Dermis microvascular lymphatic vessel endothelial cell (primary cell): ENCODE results near the gene TMBIM1. TPM values are rescaled to one million over a fixed set of nuclear protein-coding genes. Genes with fewer than 3 reads are reported as not detected.

Experiments
- total RNA-seq: library from RNA; depleted of rRNA; stranded (reverse); fragments of >200 nt; gene quantifications from 2 replicates; pipeline ENCODE4 v1.2.1, GENCODE V29; 2014

The TMBIM1 gene
- total RNA-seq, 1 donor from 2014 or later = 121 TPM

Other genes starting within 250 kb of the TMBIM1 start
- not detected in 2 replicates for gene RUFY4, start 223.2 kb downstream of the TMBIM1 start, total RNA-seq
- not detected in 2 replicates for gene CXCR2, start 166.5 kb downstream of the TMBIM1 start, total RNA-seq
- gene CXCR1, start 125.5 kb downstream of the TMBIM1 start, total RNA-seq = not detected in 2 replicates
- gene ARPC2, start 75.3 kb downstream of the TMBIM1 start, total RNA-seq = 256 and 269 TPM in 2 replicates
- gene GPBAR1, start 31.5 kb downstream of the TMBIM1 start, total RNA-seq = 0.13 TPM in 1 of 2 replicates, not detected in the other
- 126 and 132 TPM in 2 replicates for gene AAMP, start 22.4 kb downstream of the TMBIM1 start, total RNA-seq
- 19.8 and 26.9 TPM in 2 replicates for gene PNKD, start 22.0 kb downstream of the TMBIM1 start, total RNA-seq
- gene CATIP, start 64.4 kb upstream of the TMBIM1 start, total RNA-seq = not detected in 2 replicates
- gene SLC11A1, start 89.8 kb upstream of the TMBIM1 start, total RNA-seq = under 0.01 and 0.13 TPM in 2 replicates
- gene CTDSP1, start 107.4 kb upstream of the TMBIM1 start, total RNA-seq = 48.9 and 91.0 TPM in 2 replicates
- gene VIL1, start 126.6 kb upstream of the TMBIM1 start, total RNA-seq = not detected in 2 replicates